AG04450 (cell line): Measurements from ENCODE around the gene SYF2. TPM values are rescaled to one million over a fixed set of nuclear protein-coding genes. Genes with fewer than 3 reads are reported as not detected.

Experiments
- CTCF ChIA-PET: fragments of 300-600, 350-600 bp; formaldehyde crosslinking; extraction: SDS; loops from one replicate; lab custom pipeline; 2022; ENCODE audit warnings: antibody characterized with exemption, inconsistent platforms; lab: Charles Lee
- POLR2A ChIA-PET: fragments of 350-600 bp; formaldehyde crosslinking; extraction: SDS; loops from one replicate; lab custom pipeline; 2021; ENCODE audit warnings: antibody characterized with exemption, inconsistent platforms; lab: Yijun Ruan, JAX
- DNase-seq: peaks from one replicate; pipeline ENCODE4 v3.0.0-alpha.2; 2011; ENCODE audit warnings: low read depth, low spot score
- H3K27ac ChIP-seq: one replicate; pipeline ENCODE4 v1.5.1; 2012; ENCODE audit warnings: low read depth, low read length, control low read depth
- H3K27me3 ChIP-seq: one replicate; pipeline ENCODE4 v1.6.0; 2012; ENCODE audit warnings: low read length; ENCODE audit not compliant: control insufficient read depth, insufficient read depth
- H3K4me3 ChIP-seq: 2 replicates; pipeline ENCODE4 v1.5.1; 2011; ENCODE audit warnings: mild to moderate bottlenecking, low read depth, low read length, control low read depth
- H3K9me3 ChIP-seq: 2 replicates; pipeline ENCODE4 v1.5.1; 2012; ENCODE audit warnings: low read length; ENCODE audit not compliant: control insufficient read depth, insufficient read depth
- polyA plus RNA-seq: library from polyadenylated mRNA; depleted of rRNA; stranded (reverse); fragments of >200 nt; gene quantifications from 2 replicates; pipeline ENCODE4 v1.2.3, GENCODE V29; 2011
- TF ChIP-seq, protein P1 (sequence below): IDR thresholded peaks from 2 replicates; pipeline ENCODE4 v1.5.1; 2011; ENCODE audit warnings: low read depth, low read length, control low read depth, inconsistent platforms

SYF2 gene
- polyA plus RNA-seq, 1 experiment, result 48.3 TPM

GRCh38 chr1:25209516-25209915, 22.8 kb downstream of the SYF2 start:
- Histone ChIP-seq H3K4me3 (no peak overlapping the region), H3K9me3 (no peaks in the 10 kb centered on the region), H3K27me3 (peaks cover 13% of the 10 kb centered on the region), H3K27ac (no peak overlapping the region)
- CTCF ChIA-PET, result no interaction called here
- POLR2A ChIA-PET, result no interaction called here
- no peak for DNase-seq
- TF ChIP-seq, protein P1, sequence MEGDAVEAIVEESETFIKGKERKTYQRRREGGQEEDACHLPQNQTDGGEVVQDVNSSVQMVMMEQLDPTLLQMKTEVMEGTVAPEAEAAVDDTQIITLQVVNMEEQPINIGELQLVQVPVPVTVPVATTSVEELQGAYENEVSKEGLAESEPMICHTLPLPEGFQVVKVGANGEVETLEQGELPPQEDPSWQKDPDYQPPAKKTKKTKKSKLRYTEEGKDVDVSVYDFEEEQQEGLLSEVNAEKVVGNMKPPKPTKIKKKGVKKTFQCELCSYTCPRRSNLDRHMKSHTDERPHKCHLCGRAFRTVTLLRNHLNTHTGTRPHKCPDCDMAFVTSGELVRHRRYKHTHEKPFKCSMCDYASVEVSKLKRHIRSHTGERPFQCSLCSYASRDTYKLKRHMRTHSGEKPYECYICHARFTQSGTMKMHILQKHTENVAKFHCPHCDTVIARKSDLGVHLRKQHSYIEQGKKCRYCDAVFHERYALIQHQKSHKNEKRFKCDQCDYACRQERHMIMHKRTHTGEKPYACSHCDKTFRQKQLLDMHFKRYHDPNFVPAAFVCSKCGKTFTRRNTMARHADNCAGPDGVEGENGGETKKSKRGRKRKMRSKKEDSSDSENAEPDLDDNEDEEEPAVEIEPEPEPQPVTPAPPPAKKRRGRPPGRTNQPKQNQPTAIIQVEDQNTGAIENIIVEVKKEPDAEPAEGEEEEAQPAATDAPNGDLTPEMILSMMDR, result no peak

GRCh38 chr1:25208561-25209222, 23.6 kb downstream of the SYF2 start:
- TF ChIP-seq, protein P1, result no peak
- no peaks in the 10 kb centered on the region for H3K9me3 ChIP-seq
- H3K4me3 ChIP-seq, result no peak overlapping the region
- H3K27ac ChIP-seq, result no peak overlapping the region
- peaks cover 15% of the 10 kb centered on the region for H3K27me3 ChIP-seq
- DNase-seq, result no peak
- CTCF ChIA-PET, result no interaction called here
- POLR2A ChIA-PET, result no interaction called here

- CTCF ChIA-PET, result no interaction called here
- peaks cover 15% of the 10 kb centered on the region for H3K27me3 ChIP-seq
- TF ChIP-seq, protein P1, result no peak
These were observed 24.2 kb downstream of the SYF2 start for GRCh38 chr1:25208092-25208491.

GRCh38 chr1:25206201-25206600, 26.1 kb downstream of the SYF2 start:
- ChIA-PET POLR2A (interaction anchor here (0.7 kb wide), 2 partner anchors 323 to 706 kb away, joined by 3 to 4 read pairs; no protein-coding TSS in a partner anchor), CTCF (interaction anchor here (1.1 to 3.3 kb wide), 6 partner anchors 9 to 282 kb away, joined by 3 to 25 read pairs (median 6); no protein-coding TSS in a partner anchor)
- no peak for DNase-seq
- TF ChIP-seq, protein P1, result no peak
- no peak overlapping the region for H3K27ac ChIP-seq
- peaks cover 24% of the 10 kb centered on the region for H3K27me3 ChIP-seq
- H3K9me3 ChIP-seq, result no peaks in the 10 kb centered on the region
- no peak overlapping the region for H3K4me3 ChIP-seq

More at GRCh38 chr1:25208092-25208491, 24.2 kb downstream of the SYF2 start:
- POLR2A ChIA-PET, result no interaction called here
- Histone ChIP-seq H3K27ac (no peak overlapping the region), H3K9me3 (no peaks in the 10 kb centered on the region), H3K4me3 (no peak overlapping the region)
- DNase-seq, result no peak

DNA sequence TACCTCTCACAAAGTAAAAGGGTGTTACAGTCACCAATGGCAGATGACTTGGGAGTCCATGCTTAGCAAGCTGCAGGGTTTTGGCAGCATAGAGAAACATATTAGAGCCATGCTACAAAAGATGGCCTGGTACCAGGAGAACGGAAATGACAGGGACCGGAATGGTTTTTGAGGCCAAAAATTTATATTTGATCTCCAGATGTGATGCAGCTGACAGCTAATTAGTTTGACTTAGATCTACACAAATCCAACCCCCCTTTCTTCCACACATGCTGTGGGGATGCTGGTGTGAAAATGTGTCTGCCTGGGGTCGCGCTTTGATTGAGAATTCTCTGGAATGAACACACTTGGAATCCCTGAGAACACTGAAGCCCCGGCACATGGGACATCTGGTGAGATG, 26.5 kb downstream of the SYF2 start:
- Histone ChIP-seq H3K4me3 (no peak overlapping the region), H3K27ac (no peak overlapping the region), H3K9me3 (no peaks in the 10 kb centered on the region), H3K27me3 (peaks cover 29% of the 10 kb centered on the region)
- DNase-seq, result no peak
- ChIA-PET POLR2A (interaction anchor here (0.7 kb wide), 2 partner anchors 322 to 706 kb away, joined by 3 to 4 read pairs; no protein-coding TSS in a partner anchor), CTCF (interaction anchor here (1.0 to 3.3 kb wide), 14 partner anchors 9 to 281 kb away, joined by 3 to 25 read pairs (median 4); no protein-coding TSS in a partner anchor)
- TF ChIP-seq, protein P1, result no peak
